Measurements from ENCODE around the gene MSL2. TPM values are rescaled to one million over a fixed set of nuclear protein-coding genes. Genes with fewer than 3 reads are reported as not detected.
"Not testable (repeated sequence)": the region's sequence is repeated elsewhere in the genome, so short reads cannot be mapped to it uniquely, and the experiment has no call there.

The MSL2 gene, protein sequence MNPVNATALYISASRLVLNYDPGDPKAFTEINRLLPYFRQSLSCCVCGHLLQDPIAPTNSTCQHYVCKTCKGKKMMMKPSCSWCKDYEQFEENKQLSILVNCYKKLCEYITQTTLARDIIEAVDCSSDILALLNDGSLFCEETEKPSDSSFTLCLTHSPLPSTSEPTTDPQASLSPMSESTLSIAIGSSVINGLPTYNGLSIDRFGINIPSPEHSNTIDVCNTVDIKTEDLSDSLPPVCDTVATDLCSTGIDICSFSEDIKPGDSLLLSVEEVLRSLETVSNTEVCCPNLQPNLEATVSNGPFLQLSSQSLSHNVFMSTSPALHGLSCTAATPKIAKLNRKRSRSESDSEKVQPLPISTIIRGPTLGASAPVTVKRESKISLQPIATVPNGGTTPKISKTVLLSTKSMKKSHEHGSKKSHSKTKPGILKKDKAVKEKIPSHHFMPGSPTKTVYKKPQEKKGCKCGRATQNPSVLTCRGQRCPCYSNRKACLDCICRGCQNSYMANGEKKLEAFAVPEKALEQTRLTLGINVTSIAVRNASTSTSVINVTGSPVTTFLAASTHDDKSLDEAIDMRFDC
- 23.2 TPM for total RNA-seq
- long read RNA-seq, full-length matches to known transcripts: 3 of 4 reads
- long read RNA-seq, partial matches to known transcripts: 0 of 4 reads
- long read RNA-seq, other reads (novel, unspliced or antisense): 1 of 4 reads

DNA sequence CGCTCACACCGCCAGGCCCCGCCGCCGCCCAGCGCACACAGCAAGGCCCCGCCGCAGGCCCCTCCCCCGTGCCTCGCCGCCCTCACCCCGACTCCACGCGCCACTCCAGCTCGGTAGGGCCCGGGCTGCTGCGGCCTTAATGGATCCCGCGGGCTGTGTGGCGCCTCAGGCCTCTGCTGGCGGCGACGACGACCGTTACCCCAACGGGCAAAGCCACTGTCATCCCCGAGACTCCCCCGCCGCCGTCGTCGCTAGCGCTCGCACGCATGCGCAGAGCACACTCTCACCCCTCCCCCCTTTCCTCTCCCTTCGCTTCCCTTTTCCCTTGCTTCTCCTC is at the start of gene MSL2:
MSL2 (minus strand) TSS at position 272 of the 337 bp plus-strand sequence. CDS start 1,222 bp downstream, outside the sequence.
- ATAC-seq: peak; percentile 53
- intact Hi-C loops (cut with DNase I): loop anchor here (1.0 to 5.0 kb wide), 4 partner anchors 34 to 556 kb away; partner anchors contain the start of genes PCCB and STAG1
- DNase-seq (ENCODE audit: missing footprints): no peak

DNA sequence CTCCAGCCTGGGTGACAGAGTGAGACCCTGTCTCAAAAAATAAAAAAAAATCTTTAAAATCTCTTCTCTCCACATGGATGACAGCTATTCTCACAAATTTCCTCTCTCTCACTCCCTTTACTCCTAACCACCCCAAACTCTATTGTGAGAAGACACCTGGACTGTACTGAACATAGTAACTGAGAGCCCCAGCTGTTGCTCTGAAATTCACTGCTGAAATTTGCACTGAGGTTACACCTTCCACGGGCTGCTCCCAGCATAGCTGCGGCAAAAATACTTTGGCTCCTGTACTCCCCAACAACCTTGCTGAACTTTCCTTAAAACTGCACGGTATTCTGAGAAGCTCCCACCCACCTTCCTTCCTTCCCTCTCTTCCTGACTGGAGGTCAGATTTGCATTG is 49.6 kb upstream of the MSL2 start:
- ATAC-seq: no peak

DNA sequence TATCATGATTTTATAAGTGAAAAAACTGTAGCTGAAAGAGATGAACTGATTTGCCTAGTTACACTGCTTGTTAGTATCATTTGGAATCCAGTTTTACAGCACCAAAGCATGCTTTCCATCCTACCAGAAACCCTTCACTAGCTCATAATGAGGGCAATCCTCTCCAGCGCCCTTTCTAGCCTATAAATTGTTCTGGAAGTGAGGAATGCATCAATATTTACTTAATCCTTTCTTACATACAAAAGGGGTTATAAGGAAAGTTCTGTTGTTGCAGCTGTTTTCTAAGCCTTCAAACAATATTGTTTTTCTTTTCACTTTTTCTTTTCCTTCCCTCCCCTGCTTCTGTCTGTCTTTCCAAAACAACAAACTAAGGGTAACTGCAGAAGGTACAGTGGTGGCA is 43.0 kb upstream of the MSL2 start:
- ATAC-seq: no peak
- intact Hi-C loops (cut with DNase I): no loop called here
- no peak for DNase-seq (ENCODE audit: missing footprints)

More for the DNA sequence above, 49.6 kb upstream of the MSL2 start:
- intact Hi-C loops (cut with DNase I): no loop called here
- no peak for DNase-seq (ENCODE audit: missing footprints)

DNA sequence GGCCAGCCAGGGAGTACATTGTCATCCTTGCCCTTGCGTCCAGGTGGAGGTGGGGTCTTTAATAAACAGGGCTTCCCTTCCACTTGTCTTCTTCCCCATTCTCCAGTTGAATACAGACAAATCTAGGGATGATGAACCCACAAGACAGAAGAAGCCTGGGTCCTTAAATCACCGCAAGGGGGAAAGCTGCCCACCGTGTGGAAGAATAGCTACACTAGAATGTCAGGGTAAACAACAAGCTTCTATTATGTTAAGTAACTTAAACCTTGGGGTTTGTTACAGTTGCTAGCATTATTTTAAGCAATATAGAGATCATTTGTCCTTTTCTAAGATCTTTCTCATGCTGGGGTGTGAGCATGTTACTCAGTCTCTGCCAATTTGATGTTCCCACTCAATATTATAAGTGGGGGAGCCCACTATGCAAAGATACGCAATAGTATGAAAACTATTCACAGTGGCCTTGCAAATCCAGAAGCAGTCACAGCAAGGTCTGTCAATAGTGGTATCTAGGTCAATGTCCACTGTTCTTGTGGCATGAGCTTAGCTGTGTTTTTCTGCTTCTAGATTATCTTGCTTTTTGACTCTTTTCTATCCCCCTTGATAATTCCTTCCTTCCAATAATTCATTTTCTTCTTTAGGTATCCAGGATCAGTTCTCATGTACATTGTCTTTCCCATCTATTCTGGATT is 42.0 kb upstream of the MSL2 start:
- intact Hi-C loops (cut with DNase I): no loop called here
- no peak for DNase-seq (ENCODE audit: missing footprints)
- no peak for ATAC-seq

DNA sequence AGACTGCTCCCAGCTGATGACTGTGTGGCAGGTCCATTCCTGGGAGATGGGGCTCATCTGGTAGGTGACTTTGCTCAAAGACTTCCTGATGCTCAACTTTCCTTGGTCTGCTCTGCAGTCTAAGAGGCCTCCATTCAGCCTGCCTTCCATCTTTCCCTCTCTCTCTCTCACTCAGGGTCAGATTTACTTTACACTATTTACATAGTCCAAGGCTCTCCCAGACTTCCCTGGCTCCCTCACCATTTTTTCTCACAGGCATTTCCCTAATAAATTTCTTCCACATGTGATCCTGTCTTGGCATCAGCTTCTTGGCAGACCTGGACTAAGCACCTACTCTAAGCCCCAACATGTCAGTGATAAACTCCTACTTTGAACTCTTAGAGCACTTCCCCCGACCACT is 41.0 kb upstream of the MSL2 start:
- ATAC-seq: no peak
- DNase-seq (ENCODE audit: missing footprints): no peak
- intact Hi-C loops (cut with DNase I): no loop called here

DNA sequence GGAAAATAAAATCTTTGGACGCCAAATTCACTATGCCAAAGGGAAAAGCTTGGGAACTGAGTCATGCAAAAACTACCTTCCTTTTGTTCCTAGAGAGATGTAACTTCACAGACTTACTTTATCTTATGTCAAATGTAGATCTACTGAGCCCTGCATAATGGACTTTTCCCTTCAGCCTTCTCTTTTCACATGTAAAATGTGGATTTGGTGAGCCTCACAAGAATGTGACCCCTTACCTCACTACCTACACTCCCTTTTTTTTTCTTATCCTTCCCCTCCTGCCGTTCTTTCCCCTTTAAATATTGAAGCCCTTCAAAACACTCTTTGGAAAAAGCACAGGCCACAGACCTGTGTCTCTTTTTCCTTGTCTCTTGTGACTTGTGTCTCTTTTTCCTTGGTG is 40.0 kb upstream of the MSL2 start:
- intact Hi-C loops (cut with DNase I): no loop called here
- DNase-seq (ENCODE audit: missing footprints): no peak
- ATAC-seq: no peak

DNA sequence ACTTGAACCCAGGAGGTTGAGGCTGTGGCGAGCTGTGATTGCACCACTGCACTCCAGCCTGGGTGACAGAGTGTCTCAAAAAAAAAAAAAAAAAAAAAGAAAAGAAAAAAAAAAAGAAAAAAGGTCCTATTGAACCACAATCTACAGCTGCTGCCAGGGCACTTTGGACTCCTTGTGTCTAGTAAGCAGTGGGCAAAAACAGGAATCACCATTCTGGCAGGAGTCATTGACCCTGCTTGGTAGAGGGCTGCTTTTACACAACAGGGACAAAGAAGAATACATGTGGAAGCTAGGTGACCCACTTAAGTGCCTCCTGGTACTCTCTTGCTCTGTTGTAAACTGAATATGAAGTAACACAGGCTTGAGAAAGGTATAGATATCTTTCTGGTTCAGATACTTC is 39.4 kb upstream of the MSL2 start:
- intact Hi-C loops (cut with DNase I): no loop called here
- ATAC-seq (no peak), DNase-seq (ENCODE audit: missing footprints) (no peak)

DNA sequence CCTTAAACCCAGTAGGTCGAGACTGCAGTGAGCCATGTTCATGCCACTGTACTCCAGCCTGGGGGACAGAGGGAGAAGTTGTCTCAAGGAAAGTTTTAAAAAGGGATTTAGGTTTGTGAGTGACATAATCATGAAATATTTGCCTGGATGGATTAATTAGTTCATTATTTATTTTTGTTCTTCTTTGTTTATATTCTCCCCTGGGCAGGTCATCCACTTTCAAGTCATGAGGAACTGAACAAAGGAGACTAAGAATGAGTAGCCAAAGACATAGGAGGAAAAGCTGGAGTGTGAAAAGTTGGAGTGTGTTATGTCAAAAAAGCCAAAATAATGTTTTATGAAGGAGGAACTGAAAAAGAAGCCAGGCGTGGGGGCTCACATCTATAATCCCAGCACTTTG is 36.3 kb upstream of the MSL2 start:
- intact Hi-C loops (cut with DNase I): no loop called here
- ATAC-seq: no peak
- no peak for DNase-seq (ENCODE audit: missing footprints)

DNA sequence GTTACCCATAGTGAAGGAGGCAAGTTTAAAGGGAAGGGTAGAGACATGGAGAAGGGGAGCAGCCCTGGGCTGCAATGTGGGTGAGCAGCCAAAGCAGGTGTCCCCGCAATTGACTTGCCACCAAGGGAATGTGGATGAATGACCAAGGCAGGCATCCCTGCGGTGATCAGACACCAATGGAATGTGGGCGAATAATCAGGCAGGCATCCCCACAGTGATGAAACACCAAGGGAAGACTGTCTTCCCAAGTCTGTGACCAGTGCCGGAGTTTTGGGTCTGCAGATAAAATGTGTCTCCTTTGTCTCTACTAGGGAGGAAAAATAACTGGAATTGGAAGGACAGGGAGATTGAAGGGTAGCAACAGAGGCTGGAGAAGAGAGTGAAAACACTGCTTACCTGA is 26.6 kb upstream of the MSL2 start:
- DNase-seq (ENCODE audit: missing footprints); intact Hi-C loops (cut with DNase I); ATAC-seq: not testable (repeated sequence)

DNA sequence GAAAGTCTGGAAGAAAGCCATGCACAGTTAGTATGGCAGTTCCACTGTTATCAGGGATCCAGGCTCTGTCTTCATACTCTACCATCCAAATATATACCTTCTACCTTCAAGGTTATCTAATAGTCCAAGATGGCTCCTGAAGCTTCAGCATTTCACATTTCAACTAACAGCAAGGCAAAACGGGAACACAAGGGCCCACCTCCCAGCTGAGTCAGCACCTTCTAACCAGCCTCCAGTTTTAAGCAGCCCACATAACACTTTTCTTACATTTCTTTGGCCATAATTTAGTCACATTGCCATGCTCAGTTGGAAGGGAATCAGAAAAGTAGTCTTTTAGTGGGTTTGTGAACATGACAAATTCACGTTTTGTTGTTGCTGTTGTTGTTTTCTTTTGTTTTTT is 15.4 kb upstream of the MSL2 start:
- no peak for ATAC-seq
- no peak for DNase-seq (ENCODE audit: missing footprints)
- intact Hi-C loops (cut with DNase I): no loop called here

DNA sequence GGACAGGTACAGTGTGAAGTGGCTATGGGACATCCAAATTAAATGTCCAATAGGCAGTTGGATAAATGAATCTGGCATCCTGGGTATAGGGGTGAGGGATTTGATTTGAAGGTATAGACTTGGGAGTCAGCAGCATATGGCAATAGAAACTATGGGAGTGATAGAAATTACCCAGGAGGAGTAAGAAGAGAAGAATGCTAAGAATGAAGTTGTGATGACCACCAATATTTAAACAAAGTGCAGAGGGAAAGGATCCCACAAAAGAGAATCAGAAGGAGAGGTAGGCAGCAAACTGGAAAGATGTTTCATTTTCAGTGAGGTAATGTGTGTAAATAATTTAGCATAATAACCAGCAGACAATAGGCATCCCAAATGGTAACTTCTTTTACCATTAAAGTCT is 13.8 kb upstream of the MSL2 start:
- ATAC-seq (no peak), DNase-seq (ENCODE audit: missing footprints) (no peak)
- intact Hi-C loops (cut with DNase I): no loop called here

DNA sequence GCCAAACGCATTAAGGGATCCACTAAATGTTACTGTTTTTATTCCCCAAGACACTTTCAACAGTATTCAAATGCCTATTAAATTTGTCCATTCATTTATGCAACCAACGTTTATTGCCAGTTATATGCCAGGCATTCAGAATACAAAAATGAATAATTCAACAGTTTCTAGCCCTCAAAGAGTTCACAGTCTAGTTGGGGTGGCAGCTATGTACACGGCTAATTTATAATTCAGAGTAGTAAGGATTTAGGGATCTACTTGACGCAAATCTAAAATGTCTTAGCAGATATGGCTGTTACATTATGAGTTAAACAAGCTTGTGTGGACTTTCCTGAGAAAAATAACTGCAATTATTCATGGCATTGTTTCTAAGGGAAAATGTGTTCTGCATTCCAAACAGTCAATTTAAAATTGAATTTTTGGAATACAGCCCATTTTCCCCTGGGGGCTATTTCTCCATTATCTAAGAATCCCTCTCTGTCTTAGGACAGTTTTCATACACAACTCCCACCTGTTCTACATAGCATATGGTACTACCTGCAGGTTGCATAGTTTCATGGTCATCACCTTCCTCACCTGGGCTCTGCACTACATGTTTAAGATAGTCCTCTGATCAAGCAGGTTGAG is 11.5 kb upstream of the MSL2 start:
- no peak for ATAC-seq
- intact Hi-C loops (cut with DNase I): no loop called here
- DNase-seq (ENCODE audit: missing footprints): no peak

DNA sequence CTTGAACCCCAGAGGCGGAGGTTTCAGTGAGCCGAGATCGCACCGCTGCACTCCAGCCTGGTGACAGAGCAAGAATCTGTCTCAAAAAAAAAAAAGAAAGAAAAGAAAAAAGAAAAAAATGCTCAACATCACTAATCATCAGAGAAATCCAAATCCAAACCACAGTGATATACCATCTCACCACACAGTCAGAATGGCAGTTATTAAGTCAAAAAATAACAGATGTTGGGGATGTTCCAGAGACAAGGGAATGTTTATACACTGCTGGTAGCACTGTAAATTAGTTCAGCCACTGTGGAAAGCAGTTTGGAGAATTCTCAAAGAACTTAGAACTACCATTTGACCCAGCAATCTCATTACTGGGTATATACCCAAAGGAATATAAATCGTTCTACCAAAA is 3.1 kb upstream of the MSL2 start:
- intact Hi-C loops (cut with DNase I): loop anchor here (5.0 kb wide), 2 partner anchors 37 to 127 kb away; no protein-coding TSS in a partner anchor
- ATAC-seq; DNase-seq (ENCODE audit: missing footprints): not testable (repeated sequence)

DNA sequence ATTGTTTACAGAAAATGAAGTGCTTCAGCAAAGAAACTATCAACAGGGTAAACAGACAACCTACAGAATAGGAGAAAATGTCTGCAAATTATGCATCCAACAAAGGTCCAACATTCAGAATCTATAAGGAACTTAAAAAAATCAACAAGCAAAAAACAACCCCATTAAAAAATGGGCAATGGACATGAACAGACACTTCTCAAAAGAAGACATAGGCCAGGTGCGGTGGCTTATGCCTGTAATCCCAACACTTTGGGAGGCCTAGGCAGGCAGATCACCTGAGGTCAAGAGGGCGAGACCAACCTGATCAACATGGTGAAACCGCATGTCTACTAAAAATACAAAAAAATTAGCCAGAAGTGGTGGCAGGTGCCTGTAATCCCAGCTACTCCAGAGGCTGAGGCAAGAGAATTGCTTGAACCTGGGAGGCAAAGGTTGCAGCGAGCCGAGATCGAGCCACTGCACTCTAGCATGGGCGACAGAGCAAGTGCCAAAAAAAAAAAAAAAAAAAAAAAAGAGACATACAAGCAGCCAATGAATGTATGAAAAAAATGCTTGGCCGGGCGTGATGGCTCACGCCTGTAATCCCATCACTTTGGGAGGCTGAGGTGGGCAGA is 2.4 kb upstream of the MSL2 start:
- intact Hi-C loops (cut with DNase I): loop anchor here (5.0 kb wide), 2 partner anchors 36 to 126 kb away; no protein-coding TSS in a partner anchor
- not testable (repeated sequence) for DNase-seq (ENCODE audit: missing footprints); ATAC-seq

DNA sequence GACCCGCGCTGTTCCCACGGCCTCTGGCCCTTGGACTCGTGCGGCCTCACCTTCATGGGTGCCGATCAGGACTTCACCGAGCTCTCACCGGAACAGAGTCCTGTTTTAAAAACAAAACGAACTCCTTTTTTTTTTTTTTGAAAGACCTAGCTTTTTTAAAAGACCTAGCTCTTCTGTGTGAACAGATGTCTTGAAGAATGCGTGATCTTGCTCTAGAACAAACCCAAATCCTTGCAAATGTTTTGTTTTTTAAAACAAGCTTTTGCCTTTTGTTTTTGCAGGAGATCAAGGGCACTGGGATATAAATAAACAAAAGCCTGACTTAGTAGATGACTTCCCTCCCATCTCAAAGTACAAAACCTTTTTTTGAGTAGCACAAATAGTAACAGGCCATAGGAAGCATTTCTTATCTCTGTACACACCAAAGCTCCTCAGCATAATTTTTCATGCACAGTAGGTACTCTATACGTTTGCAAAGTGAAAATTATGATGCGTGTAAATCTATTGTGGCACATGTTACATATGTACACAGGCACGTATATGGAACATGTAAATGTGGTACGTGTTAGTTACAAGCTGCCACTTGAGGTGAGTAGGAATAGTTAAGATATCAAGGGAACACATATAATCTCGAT is 1.1 kb upstream of the MSL2 start:
- ATAC-seq: no peak
- DNase-seq (ENCODE audit: missing footprints): no peak
- intact Hi-C loops (cut with DNase I): loop anchor here (5.0 kb wide), 2 partner anchors 35 to 125 kb away; no protein-coding TSS in a partner anchor

DNA sequence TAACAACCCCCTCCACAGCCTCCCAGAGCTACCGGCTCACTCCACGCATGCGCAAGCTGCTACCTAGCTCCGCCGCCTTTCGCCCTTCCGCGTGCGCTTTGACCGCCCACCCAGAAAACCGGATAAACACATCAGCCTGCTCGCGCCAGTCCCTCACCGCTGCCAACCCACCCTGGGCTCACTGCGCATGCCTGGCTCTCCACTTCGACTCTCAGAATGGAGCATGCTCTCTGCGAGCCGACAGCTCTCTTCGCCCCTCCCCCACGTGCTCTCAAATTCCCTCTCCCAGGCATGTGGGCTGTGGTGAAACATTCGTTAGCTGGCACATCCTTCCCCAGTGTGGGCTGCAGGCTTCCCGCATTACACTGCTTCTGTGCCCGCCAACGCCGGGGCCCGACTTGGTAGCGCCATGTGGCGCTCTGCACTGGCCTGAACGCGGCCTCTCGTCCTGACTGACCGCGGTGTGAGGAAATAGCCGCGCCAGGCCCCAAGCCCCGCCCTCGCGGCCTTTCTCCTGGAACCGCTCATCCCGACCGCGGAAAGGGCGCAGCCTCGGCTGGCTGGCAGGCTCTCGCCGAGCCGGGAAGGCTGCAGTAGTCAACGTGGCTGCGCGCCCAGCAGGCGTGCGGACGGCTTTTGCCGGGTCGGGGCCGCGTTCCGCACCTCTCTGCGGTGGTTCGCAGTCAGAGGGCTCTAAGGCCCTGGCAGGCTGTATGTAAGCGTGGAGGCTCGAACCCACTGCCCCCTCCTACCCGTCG is 445 bp upstream of the MSL2 start:
- DNase-seq (ENCODE audit: missing footprints): peak; percentile 99
- peak; percentile 90 for ATAC-seq
- intact Hi-C loops (cut with DNase I): loop anchor here (1.0 to 5.0 kb wide), 4 partner anchors 34 to 556 kb away; partner anchors contain the start of genes PCCB and STAG1
